Measurements from ENCODE around the gene LMF1. TPM values are rescaled to one million over a fixed set of nuclear protein-coding genes. Genes with fewer than 3 reads are reported as not detected.

LMF1 gene
- total RNA-seq, 1 experiment from 2014 or later = 12.8 TPM

- ChIA-PET RAD21 (ENCODE audit: low non-redundant PET in 1 of 2, low total read pairs in 2 of 2, uncharacterized antibody in 2 of 2, unreplicated experiment in 2 of 2) (no interaction called here), POLR2A (no interaction called here), CTCF (no interaction called here)
- ATAC-seq (peak; percentile 38; the same call in 1 of the 2 replicates), DNase-seq (ENCODE audit: low read depth, low spot score) (peak; percentile 12)
- Histone ChIP-seq H3K4me1 (ENCODE audit: control insufficient read depth in 1 of 2, insufficient read depth in 2 of 2, low read length in 2 of 2) (no peaks in the 10 kb centered on the region), H3K9me2 (ENCODE audit: insufficient read depth) (no peaks in the 10 kb centered on the region), H3K36me3 (ENCODE audit: control insufficient read depth in 1 of 2, insufficient read depth in 2 of 2, low read length in 2 of 2) (no peaks in the 10 kb centered on the region; a peak in 1 of 4 replicates), H2AFZ (ENCODE audit: low read depth, low read length, poor library complexity, severe bottlenecking) (no peak overlapping the region), H3K9ac (ENCODE audit: low read length) (no peak overlapping the region), H3K4me2 (ENCODE audit: low read length) (no peak overlapping the region), H3K9me3 (ENCODE audit: control insufficient read depth in 1 of 2, insufficient read depth in 1 of 2, low read depth in 1 of 2, low read length in 2 of 2) (no peaks in the 10 kb centered on the region), H3K4me3 (replicated peaks in 1 of 2; ENCODE audit: low read depth in 1 of 2, low read length in 2 of 2) (no peak overlapping the region), H3K27ac (ENCODE audit: low read depth, low read length) (no peak overlapping the region), H3K79me2 (ENCODE audit: insufficient read depth, low read length) (no peaks in the 10 kb centered on the region), H3K27me3 (ENCODE audit: insufficient read depth, low read length) (no peaks in the 10 kb centered on the region), H4K20me1 (ENCODE audit: insufficient read depth) (no peaks in the 10 kb centered on the region)
- TF ChIP-seq JUND (IDR thresholded peaks at IDR 0.05) (no peak), POLR2AphosphoS5 (IDR thresholded peaks at IDR 0.05; ENCODE audit: low read depth, low read length) (no peak), SP1 (IDR thresholded peaks at IDR 0.05; ENCODE audit: low read depth) (no peak), CEBPB (IDR thresholded peaks at IDR 0.05; ENCODE audit: low read depth) (no peak), EZH2 (IDR thresholded peaks at IDR 0.05) (no peak), TCF7L2 (IDR thresholded peaks at IDR 0.05; ENCODE audit: borderline replicate concordance, extremely low read depth, insufficient read depth, insufficient read length) (no peak), SRF (IDR thresholded peaks at IDR 0.05; ENCODE audit: low read depth) (no peak), EGR1 (IDR thresholded peaks at IDR 0.05; ENCODE audit: low read depth) (no peak), YY1 (IDR thresholded peaks at IDR 0.05; ENCODE audit: extremely low read depth, insufficient replicate concordance, low read depth, low read length) (no peak)
- TF ChIP-seq, protein P1, sequence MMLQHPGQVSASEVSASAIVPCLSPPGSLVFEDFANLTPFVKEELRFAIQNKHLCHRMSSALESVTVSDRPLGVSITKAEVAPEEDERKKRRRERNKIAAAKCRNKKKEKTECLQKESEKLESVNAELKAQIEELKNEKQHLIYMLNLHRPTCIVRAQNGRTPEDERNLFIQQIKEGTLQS (IDR thresholded peaks at IDR 0.05) = no peak
- TF ChIP-seq, protein P2, sequence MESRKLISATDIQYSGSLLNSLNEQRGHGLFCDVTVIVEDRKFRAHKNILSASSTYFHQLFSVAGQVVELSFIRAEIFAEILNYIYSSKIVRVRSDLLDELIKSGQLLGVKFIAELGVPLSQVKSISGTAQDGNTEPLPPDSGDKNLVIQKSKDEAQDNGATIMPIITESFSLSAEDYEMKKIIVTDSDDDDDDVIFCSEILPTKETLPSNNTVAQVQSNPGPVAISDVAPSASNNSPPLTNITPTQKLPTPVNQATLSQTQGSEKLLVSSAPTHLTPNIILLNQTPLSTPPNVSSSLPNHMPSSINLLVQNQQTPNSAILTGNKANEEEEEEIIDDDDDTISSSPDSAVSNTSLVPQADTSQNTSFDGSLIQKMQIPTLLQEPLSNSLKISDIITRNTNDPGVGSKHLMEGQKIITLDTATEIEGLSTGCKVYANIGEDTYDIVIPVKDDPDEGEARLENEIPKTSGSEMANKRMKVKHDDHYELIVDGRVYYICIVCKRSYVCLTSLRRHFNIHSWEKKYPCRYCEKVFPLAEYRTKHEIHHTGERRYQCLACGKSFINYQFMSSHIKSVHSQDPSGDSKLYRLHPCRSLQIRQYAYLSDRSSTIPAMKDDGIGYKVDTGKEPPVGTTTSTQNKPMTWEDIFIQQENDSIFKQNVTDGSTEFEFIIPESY (IDR thresholded peaks at IDR 0.05; ENCODE audit: extremely low read depth, insufficient replicate concordance, low read length) = no peak
- intact Hi-C loops (cut with micrococcal nuclease) = no loop called here
- BruUV-seq (replicated peaks) = no TSS peak
Observed at GRCh38 chr16:914440-914839, 56.3 kb downstream of the LMF1 start.

Measured in HCT116 (cell line).